SKM-1 (cell line): Measurements from ENCODE around the gene LHFPL3.
"Not testable (repeated sequence)": the region's sequence is repeated elsewhere in the genome, so short reads cannot be mapped to it uniquely, and the experiment has no call there.

ENCODE experiments used
- DNase-seq: peaks from one replicate; lab custom pipeline; 2025; ENCODE audit not compliant: unreplicated experiment; lab: John Stamatoyannopoulos, UW

The LHFPL3 gene

DNA sequence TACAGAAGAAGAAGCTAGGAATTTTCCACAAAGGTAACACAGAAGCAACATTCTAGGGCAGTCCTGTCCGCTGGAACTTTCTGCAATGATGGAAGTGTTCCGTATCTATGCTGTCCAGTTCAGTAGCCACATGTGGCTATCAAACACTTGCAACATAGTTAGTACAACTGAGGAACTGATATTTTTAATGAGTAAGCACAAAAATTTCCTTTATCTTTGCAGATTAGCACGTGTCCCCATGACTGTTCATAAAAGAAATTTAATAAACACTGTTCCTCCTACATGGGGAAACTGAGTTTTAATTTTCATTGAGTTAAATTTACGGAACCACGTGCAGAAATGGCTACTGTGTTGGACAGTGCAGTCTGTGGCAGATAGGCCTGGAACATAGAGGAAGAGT lies 349.2 kb downstream of the LHFPL3 start:
- no peak for DNase-seq

DNA sequence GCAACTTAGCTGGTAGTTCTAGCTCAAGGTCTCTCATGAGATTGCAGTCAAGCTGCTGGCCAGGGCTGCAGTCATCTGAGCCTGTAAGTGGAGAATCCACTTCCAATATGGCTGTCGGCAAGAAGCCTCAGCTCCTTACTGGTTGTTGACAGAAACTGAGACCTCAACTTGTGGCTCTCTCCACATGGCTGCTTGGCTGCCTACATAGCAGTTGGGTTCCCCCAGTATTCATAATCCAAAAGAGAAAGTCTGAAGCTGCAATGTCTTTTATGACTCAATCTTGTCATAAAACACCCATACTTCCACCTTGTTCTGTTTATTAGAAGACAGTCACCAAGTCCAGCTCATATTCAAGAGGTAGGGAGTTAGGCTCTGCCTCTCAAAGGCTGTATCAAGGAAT lies 350.7 kb downstream of the LHFPL3 start:
- DNase-seq = no peak

DNA sequence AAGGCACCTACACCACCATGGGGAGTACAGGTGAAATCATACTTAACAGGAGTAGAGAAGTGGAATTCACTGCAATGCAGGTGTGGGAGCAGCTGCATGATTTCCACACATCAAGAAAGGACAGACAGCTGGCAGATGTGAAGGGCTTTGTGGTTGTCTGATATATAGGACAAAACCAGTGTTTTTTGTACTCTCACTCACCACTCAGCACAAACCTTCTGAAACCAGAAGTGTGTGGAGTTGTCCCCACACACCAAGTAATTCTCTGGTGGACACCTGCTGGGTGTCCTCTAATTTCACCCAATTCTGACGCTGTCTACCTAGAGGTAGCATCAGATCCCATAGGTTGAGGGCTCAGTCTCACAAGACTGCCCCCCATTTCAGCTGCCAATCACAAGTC lies 357.9 kb downstream of the LHFPL3 start:
- DNase-seq = no peak

DNA sequence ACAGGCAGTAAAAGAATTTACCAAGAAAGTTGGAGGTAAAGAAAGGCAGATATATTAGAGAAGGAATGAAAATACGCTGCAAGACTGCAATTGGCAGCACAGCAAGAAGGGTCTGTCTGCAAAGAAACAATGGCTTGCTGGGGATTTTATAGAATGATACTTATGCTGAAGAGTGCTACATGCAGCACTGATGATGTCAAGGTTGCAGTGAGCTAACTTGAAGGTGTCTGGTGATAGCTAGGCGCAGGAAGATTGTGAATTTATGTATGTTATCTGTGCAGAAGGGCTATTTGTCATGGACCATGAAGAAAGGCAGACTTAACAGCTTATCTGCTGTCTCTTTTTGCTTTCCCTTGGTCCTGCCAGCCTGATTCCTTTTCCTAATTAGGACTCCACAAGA lies 366.3 kb downstream of the LHFPL3 start:
- DNase-seq = no peak

DNA sequence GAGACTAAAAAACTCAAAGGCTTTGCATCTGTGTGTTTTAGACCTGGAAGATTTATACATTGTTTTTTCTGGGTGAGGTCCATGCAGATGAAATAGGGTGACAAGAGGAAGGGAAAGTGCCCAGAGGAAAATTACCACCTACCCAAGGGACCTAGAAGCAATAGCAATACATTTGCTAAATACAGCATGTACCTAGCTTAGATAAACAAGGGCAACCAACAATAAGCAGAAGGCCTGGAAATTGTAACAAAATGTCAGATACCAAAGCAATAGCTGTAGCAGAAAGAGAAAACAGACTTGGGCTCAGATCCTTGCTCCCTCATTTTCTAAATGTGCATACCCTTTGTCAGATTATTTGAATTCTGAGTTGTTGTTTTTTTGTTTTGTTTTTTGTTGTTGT lies 367.2 kb downstream of the LHFPL3 start:
- no peak for DNase-seq

DNA sequence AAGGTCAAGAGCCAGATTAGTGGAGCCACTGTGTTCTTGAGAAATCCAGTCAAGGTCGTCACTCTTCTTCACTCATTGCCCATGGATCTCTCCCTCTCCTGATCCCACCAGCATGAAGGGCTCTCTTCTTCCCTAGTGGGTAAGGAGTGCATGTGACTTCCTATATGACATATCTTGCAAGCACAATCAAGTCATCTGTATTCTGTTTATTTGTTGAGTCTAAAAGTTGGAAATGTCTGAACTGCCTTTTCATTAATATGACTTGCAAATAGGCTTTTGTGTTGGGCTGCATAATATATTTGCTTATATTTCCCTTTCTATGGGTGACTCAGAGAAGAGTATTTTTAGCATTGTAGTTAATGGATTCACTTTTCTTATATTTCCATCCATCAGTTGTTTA lies 371.9 kb downstream of the LHFPL3 start:
- no peak for DNase-seq

DNA sequence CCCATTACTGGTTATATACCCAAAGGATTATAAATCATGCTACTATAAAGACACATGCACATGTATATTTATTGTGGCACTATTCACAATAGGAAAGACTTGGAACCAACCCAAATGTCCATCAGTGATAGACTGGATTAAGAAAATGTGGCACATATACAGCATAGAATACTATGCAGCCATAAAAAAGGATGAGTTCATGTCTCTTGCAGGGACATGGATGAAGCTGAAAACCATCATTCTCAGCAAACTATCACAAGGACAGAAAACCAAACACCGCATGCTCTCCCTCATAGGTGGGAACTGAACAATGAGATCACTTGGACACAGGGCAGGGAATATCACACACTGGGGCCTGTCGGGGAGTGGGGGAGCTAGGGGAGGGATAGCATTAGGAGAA lies 392.6 kb downstream of the LHFPL3 start:
- DNase-seq = not testable (repeated sequence)

DNA sequence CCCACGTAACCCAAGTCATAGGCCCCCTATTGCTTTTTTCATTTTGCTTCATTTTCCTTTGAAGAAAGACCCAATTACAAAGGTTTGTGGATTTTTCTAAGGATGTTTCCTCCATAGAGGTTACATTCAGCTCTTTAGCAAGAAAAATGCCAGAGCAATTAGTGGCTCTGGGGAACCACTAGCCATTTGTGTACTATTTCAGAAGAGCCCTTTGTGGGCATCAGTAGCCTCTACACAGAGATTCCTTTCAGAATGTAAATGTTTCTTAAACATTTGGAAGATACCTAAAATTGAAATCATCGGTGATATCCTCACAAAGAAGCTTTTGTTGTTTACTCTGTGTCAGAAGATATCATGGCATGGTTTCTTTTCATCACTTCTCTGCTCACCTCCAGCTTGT lies 394.6 kb downstream of the LHFPL3 start:
- peak; percentile 58 for DNase-seq

DNA sequence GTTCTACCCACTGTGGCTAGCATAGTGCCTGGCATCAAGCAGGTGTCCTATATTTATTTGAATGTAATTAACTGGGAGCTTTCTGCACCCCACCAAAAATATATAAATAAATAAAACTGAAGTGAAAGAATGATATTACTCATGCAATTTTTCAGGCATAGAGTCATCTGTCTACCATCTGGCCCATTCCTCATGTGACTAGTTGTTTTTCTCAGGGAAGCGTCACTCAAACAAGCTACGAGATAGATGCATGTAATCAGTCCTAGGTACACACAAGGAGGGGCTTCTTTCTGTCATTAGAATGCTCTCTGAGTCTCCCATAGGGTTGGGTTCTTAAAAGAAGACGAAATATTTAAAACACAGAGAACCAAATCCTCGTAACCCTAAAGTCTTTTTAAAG lies 430.1 kb downstream of the LHFPL3 start:
- no peak for DNase-seq

DNA sequence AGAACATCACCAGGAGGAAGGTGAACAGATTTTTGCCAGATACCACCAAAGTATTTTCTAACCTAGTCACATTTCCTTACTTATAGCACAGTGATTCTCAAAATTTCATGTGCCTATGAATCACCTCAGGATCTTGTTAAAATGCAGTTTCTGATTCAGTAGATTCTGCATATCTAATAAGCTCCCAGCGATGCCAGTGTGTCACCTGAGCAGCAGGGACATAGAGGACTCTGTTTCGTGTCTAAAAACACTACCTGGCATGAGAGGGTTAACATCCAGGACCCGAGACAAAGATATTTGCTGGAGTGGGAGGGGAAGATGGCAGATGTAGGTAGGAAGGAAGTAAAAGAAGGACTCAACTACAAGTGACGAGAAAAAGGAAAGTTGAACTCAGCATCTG lies 433.5 kb downstream of the LHFPL3 start:
- no peak for DNase-seq

DNA sequence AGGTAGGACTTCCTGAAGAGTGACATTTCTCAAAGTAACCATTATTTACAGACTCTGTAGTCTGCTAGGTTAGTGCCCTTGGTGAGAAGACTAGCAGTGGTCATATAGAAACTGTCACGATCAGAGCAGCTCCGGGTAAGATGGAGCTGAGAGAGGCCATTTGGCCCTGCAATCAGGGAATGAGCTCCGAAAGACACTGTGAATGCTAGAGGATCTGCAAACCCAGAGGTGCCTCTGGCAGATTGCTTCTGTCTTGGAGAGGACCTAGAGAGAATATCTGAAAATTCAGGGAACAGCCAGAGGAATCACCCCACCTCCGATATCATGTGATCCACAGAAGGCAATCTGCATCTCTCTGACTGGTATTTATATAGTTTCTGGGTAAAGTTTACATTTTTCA lies 438.7 kb downstream of the LHFPL3 start:
- no peak for DNase-seq

DNA sequence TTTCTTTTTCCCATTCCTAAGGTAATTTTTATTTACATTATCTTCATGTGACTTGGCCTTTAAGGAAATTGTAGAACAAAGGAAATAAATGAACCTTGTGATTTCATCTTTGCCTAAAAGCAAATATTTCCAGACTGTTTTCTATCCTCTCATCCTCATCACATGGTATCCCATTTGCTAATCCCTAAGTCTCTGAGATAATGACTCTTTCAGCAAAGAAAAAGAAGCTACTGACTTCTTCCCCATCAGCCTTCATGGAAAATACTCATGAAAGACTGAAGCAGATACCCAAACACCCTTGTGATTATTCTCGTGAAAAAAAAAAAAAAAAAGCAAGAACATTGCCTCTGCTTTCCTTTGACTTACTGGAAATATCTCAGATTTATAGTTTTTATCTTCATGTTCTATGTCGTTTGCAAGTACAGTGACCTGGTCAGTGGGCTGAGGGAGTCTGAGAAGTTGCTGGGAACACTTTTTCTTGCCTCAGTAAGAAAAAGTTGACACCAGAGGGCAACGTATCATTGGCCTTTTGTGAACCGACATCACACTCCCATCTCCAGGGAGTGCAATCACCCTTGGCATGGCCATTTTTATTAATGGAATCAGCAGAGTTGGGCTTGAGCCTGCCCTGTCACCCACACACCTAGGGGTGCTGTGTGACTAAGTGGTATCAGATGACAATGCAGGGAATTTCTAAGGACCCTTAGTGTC lies 439.6 kb downstream of the LHFPL3 start:
- no peak for DNase-seq

DNA sequence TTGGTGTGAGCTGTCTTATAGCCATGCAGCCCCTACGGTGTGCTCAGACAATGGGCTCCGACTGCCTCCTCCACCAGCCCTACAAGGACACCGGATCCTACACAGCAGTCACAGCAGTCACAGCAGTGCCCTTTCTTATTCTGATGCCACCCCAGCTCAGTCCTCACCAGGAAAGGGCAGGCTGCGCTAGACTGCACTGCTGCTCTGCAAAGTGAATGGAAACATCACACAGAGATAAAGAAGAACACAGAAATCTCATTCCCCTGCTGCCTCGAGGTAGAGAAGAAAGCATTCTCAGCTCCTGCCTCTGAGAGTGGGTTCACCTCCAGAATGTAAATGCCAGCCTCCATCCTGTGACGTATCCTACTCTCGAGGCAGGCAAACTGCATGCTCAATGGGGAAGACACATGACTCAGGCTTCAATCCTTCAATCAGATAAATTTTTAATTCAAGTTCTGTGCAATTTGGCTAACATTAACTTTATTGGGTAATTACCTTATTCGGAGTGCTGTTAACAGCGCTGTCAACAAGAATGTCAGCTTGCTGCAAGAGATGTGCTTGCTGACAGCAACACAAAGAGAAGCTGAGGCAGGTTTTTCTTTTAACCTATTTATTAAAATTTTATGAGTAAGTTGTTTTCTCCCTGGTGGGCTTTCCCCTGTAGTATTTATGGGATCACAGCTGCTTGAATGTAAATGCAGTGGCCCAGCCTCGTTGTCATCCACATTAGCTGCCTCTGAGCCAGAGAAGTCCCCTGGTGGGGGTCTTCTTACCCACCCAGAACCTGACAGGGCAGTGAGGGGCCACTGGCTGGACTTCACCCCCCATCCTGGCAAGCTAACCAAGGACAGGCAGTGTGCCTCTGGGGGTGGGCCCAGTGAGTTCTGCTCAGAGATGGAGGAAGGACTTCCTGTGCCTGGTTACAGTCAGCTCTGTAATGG lies 444.3 kb downstream of the LHFPL3 start:
- DNase-seq = no peak

DNA sequence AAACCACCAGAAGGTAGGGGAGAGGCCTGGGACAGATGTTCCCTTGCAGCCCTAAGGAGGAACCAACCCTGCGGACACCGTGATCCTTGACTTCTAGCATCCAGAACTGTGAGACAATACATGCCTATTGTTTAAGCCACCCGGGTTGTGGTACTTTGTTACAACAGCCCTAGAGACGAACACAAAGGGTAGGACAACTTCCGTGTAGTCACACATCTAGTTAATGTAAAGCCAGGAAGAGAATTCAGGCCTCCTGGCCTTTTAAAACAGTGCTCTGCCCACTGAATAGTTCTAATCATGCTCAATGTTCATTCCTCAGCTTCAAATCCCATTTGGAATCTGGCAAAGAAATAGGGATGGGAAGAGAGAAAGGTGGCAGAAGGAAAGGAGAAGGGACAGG lies 445.4 kb downstream of the LHFPL3 start:
- DNase-seq = no peak

DNA sequence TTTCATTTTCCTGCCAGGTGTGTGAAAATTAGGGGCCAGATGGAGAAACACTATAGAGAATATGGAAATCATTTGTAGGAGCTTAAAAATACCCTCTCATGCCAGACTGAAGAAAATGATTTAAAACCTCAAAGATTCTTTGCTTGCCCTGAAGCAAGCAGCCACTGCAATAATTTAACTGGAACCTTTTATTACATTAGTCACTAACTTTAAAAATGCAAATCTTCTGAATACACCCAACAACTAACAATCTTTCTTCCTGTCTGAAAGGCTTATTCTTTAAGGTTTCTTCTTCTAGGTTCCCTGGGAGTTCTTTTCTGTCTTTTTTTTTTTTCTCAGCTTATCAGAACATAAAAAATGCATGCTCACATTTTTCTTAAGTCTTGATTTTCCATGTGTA lies 447.1 kb downstream of the LHFPL3 start:
- no peak for DNase-seq

DNA sequence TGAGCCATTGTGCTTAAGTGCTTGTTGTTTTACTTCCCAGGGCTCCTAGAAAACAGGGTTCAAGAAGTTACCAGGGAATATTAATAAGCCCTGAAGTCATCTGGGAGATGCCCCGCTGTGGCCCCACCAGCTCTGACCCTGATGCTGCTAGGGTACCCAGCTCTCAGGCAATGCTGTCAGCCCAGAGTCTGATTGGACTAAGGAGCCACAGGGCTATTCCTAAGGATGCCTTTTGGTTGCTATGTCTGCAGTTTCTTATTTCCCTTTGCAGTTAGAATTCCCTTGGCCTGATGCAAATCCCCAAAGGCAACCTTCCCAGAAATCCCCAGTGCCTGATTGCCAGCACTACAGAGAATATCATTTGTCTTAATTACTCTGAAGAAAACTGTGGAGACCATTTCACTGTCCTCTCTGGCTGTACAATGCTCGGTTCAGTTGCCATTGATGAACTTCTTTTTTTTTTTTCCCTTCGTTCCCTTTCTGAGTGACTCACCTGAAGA lies 448.9 kb downstream of the LHFPL3 start:
- DNase-seq = no peak

DNA sequence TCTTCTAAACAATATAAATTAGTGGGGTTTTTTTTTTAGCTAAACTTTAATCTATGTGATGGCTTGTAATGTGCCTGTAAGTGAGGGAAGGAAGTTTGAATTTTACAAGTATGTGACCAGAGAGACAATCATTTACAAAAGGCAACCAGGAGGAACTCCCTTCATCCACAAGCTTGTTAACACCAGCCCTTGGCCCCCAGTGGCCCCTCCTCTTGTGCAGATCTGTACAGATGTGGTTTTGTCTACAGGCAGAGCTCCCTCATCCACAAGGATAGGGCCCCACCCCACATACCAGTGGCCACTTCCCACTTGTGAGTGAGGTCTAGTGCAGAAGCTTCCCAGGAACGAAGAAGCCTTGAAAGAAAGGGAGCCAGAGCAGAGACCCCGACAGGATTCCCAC lies 451.5 kb downstream of the LHFPL3 start:
- no peak for DNase-seq

DNA sequence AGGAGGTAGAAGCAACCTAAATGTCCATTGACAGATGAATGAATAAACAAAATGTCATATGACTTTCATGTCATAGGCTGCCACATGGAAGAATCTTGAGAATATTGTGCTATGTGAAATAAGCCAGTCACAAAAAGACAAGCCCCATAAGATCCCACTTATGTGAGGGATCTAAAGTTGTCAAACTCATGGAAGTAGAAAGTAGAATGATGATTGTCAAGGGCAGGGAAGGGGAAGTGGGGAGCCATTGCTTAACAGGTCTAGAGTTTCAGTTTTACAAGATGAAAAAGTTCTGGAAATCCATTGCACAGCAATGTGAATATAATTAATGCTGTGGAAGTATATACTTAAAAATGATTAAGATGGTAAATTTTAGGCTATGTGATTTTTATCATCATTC lies 456.3 kb downstream of the LHFPL3 start:
- DNase-seq = no peak

DNA sequence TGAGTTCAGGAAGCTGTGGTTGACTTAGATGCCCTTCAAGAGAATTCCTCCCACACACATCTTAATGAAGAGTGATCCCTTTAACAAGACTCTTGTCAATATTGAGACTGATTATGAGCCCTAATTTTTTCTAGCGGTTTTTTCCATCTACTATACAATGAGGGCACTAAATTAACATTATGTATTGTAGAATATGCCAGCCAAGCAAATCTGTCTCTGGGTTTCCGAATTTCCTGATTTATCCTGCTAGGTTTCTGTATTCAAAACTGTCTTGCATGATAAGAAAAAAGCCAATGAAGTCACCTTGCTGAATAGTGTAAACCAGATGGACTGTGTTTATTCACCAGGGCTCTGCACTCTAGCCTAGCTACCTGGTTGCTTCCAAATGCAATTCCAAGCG lies 461.4 kb downstream of the LHFPL3 start:
- no peak for DNase-seq

DNA sequence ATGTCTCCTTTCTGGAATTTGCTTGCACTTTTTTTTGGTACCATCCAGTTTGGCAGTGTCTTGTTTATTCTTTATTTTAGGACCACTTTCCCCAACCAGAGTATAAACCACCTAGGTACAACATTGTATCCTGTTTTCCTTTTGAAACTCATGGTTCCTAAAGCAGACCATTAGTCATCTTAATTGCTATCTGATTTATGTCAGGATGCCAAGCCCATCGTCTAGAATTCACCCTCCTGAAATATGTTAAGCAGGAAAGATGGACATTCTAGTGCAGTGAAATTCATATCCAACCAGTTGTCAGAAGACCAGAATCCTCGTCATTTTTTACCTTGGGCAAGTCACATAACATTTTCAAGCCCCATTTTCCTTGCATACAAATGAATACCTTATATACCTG lies 462.0 kb downstream of the LHFPL3 start:
- DNase-seq = no peak

DNA sequence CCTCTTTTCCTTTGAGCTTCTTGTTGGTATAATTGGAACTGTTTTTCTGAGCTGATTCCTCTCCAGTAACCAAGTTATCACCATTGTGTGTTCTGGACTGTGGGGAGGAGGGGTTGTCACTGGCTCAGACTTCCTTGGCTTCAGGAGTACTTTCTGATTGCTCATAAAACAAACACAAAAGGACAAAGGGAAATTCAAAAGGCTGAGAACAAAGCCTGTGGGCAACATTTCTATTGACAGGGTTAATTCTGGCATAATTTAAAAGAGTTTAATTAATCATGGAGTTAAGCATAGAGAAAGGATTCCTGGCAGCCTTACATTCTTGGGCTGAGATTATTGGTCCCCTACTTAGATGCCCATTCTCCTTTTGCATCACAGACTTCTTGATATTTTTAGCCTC lies 462.7 kb downstream of the LHFPL3 start:
- DNase-seq = no peak

DNA sequence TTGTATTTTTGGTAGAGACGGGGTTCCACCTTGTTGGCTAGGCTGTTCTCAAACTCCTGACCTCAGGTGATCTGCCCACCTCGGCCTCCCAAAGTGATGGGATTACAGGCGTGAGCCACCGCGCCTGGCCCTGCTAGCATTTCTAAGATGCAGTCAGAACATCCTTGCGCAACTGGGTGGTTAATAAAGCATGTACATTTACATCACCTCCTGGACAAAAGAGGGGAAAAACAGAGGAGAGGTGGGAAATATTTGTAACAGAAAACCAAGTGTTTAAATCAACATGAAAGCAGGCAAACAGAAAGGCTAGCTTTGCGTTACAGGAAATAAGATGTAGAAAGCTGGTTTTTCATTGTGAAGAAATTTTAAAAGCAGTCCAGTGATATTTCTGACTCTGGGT lies 464.7 kb downstream of the LHFPL3 start:
- DNase-seq = no peak
